NOMO-1 (cell line): ENCODE measurements around the gene PAQR9.

Experiments used
- DNase-seq, 2 experiments: peaks; one replicate each; lab custom pipeline; 2025; ENCODE audit not compliant: unreplicated experiment in 2 of 2; lab: John Stamatoyannopoulos, UW

PAQR9 gene

GRCh38 chr3:142983318-142983717 is 19.8 kb upstream of the PAQR9 start:
- DNase-seq, result no peak

GRCh38 chr3:142982038-142982773 is 18.7 kb upstream of the PAQR9 start:
- no peak for DNase-seq

GRCh38 chr3:142981108-142981507 is 17.6 kb upstream of the PAQR9 start:
- DNase-seq, result peak in 1 of 2 experiments; percentile 51

- no peak for DNase-seq
Observed at GRCh38 chr3:142977399-142977728, 13.9 kb upstream of the PAQR9 start.

GRCh38 chr3:142976621-142977398 is 13.3 kb upstream of the PAQR9 start:
- DNase-seq, result peak; percentile 53 to 63

GRCh38 chr3:142975316-142975995 is 12.0 kb upstream of the PAQR9 start:
- no peak for DNase-seq

- no peak for DNase-seq
Observed at GRCh38 chr3:142973217-142974009, 9.9 kb upstream of the PAQR9 start.

- DNase-seq, result no peak
Observed at GRCh38 chr3:142972092-142972753, 8.7 kb upstream of the PAQR9 start.

GRCh38 chr3:142971431-142971830 is 8.0 kb upstream of the PAQR9 start:
- no peak for DNase-seq

- DNase-seq, result no peak
Observed at GRCh38 chr3:142968319-142969025, 5.0 kb upstream of the PAQR9 start.

- no peak for DNase-seq
Observed at GRCh38 chr3:142966808-142967207, 3.3 kb upstream of the PAQR9 start.

GRCh38 chr3:142965581-142965980 is 2.1 kb upstream of the PAQR9 start:
- DNase-seq, result peak; percentile 42 to 73

GRCh38 chr3:142963234-142963515 is 299 bp downstream of the PAQR9 start:
- no peak for DNase-seq

- no peak for DNase-seq
Observed at GRCh38 chr3:142962520-142963233, 797 bp downstream of the PAQR9 start.

- no peak for DNase-seq
Observed at GRCh38 chr3:142962175-142962519, 1.3 kb downstream of the PAQR9 start.

- DNase-seq, result no peak
Observed at GRCh38 chr3:142961539-142961938, 1.9 kb downstream of the PAQR9 start.

- DNase-seq, result no peak
Observed at GRCh38 chr3:142960322-142960850, 3.1 kb downstream of the PAQR9 start.

GRCh38 chr3:142958707-142959106 is 4.8 kb downstream of the PAQR9 start:
- no peak for DNase-seq

GRCh38 chr3:142953443-142953842 is 10.0 kb downstream of the PAQR9 start:
- no peak for DNase-seq
